D721Med (cell line): ENCODE data around the gene AKAP9.
"Not testable (repeated sequence)": the region's sequence is repeated elsewhere in the genome, so short reads cannot be mapped to it uniquely, and the experiment has no call there.

Experiments used
- DNase-seq: peaks from one replicate; pipeline ENCODE4 v3.0.0; 2011; ENCODE audit warnings: low spot score; ENCODE audit not compliant: insufficient read length
- FAIRE-seq: peaks from 2 replicates; lab custom pipeline; 2011; peaks lifted over from hg19 to GRCh38; lab: Jason Lieb, UNC
- CTCF ChIP-seq: IDR thresholded peaks from 2 replicates; pipeline ENCODE4 v1.5.1; 2012; ENCODE audit warnings: mild to moderate bottlenecking, control low read depth; ENCODE audit not compliant: insufficient read depth; ENCODE audit errors: missing control alignments

Gene AKAP9

GRCh38 chr7:91922857-91923256 is 17.8 kb upstream of the AKAP9 start:
- TF ChIP-seq CTCF, result no peak
- DNase-seq (no peak), FAIRE-seq (no peak)

DNA sequence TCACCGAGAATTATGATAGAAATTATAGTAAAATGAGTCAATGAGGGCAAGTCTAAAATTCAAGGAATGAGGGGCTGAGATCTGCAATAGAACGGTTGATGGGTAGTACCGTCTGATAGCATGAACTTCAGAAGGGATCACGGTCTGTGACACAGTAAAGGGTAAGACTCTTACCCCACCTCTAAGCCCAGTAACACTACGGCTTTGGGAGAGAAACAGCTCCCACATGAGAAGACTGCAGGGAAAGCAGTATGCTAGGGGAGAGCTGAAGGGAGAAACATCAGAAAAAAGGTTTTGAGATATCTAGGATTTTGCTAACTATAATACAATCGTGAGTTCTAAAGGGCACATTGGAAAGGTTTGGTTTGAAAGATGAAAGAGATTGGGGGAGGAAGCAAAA is 12.8 kb upstream of the AKAP9 start:
- DNase-seq (no peak), FAIRE-seq (no peak)

GRCh38 chr7:91929463-91929862 is 11.2 kb upstream of the AKAP9 start:
- DNase-seq (no peak), FAIRE-seq (peak; percentile 60)
- no peak for TF ChIP-seq CTCF

More for the DNA sequence above, 12.8 kb upstream of the AKAP9 start:
- no peak for TF ChIP-seq CTCF

- FAIRE-seq (no peak), DNase-seq (no peak)
- TF ChIP-seq CTCF, result no peak
Observed at GRCh38 chr7:91940171-91940570, 491 bp upstream of the AKAP9 start.

- FAIRE-seq (no peak), DNase-seq (no peak)
- TF ChIP-seq CTCF, result no peak
Observed at GRCh38 chr7:91941450-91941849, 788 bp downstream of the AKAP9 start.

- no peak for TF ChIP-seq CTCF
- DNase-seq, result no peak
- no peak for FAIRE-seq
Observed at GRCh38 chr7:91942312-91942711, 1.6 kb downstream of the AKAP9 start.

GRCh38 chr7:91944970-91945369 is 4.3 kb downstream of the AKAP9 start:
- DNase-seq, FAIRE-seq: not testable (repeated sequence)

DNA sequence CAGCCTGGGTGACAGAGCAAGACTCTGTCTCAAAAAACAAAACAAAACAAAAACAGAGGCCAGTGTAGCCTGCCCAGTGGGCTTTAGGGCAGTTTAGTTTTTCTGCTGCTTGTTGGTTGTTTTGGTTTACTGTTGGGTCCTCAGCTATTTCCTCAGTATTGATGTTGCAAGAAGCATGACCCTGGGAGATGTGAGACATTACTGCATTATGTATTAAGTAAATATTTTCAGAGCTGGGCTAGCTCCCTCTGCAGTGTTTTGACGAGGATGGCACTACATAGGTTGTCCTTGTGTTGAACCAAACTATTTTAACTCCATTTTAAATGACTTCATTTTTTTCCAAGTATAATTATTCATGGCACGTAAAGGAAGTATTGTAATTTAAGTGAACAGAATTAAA is 4.8 kb downstream of the AKAP9 start:
- FAIRE-seq (no peak), DNase-seq (no peak)
- no peak for TF ChIP-seq CTCF
